T47D (cell line): ENCODE measurements around the gene REM1.
A peak's percentile ranks its signal among the peaks of the same experiment; 100 is the strongest.

Experiments used
- DNase-seq, 2 experiments: peaks; one replicate each; pipeline versions ENCODE4 v3.0.0 to v3.0.0-alpha.2; 2011 to 2012; ENCODE audit warnings: low read depth in 1 of 2, low spot score in 1 of 2
- JUND ChIP-seq: IDR thresholded peaks from 2 replicates; pipeline ENCODE4 v1.6.1; 2012; ENCODE audit warnings: low read depth
- in situ Hi-C: cut with HindIII; loops from 2 replicates; pipeline ENCODE4 v1.10.0; 2016; ENCODE audit warnings: low sequenced_read_pairs, low pct_unique_long_range_greater_than_20kb

The REM1 gene

DNA sequence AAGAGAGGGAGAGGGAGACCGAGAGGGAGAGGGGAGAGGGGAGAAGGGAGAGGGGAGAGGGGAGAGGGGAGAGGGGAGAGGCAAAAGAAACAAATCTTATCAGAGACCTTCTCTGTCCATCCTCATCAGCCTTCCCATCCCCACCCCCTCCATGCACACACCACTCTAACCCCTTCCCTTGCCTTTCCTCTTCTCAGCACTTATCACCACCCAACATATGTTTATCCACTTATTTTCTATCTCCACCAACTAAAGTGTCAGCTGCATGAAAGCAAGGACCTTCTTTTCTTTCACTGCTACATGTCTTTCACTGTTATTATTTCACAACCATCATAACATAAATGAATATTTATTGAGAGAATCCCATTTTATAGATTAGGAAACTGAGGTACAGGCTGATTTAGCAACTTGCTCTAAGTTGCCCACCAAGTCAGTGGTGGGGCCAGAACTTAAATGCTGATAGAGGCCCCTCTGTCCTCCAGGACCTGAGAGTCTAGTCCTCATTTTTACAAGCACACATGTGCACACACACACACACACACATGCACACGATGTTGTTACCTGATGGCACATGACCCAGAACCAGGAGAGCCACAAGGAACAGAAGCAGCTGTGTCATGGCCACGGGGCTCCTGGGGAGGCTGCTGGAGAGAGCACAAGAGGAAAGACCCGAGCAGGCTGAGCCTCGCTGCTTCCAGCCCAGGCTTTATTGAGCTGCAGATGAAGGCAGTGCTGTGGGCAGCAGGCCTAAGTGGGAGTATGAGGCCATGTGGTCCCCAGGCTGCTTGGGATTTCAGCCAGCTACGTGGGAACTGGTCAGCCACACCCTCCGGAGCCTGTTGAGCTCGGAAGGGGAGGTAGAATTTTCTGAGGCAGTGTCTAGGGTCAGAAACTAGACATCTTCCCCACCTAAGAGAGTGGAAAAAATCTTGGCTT is 2.4 kb upstream of the REM1 start:
- TF ChIP-seq JUND, result no peak
- in situ Hi-C loops, result no loop called here
- no peak for DNase-seq

DNA sequence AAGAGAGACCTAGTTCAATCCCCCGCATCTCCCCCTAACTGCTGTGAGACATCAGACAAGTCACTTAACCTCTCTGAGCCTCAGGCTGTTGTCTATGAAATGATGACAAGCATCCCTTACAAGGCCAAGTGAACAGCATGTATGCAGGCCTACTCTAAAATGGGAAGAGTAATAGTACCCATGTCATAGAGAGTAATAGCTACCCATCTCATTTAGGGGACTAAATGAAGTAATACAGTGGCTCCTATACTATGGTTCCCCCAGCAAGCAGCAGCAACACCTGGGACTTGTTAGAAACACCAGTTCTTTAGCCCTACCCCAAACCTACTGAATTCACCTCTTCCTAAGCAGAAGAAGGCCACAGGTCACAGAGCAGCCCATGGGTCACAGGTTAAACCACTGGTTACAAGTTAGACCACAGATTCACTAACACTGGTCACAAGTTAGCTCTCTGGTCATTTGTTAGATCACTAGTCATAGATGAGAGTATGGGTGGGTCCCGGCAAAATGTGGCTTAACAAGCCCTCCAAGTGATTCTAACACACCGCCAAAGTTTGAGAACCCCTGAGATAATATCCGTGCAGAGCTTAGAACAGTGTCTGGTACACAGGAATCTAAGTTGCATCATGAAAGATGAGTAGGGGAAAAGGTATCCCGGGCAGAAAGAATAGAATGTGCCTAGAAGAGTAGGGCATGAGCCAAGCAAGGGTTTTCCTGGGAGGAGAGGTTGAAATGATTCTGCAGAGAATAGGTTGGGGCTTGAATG is 1.6 kb upstream of the REM1 start:
- no peak for TF ChIP-seq JUND
- in situ Hi-C loops, result no loop called here
- DNase-seq, result no peak

DNA sequence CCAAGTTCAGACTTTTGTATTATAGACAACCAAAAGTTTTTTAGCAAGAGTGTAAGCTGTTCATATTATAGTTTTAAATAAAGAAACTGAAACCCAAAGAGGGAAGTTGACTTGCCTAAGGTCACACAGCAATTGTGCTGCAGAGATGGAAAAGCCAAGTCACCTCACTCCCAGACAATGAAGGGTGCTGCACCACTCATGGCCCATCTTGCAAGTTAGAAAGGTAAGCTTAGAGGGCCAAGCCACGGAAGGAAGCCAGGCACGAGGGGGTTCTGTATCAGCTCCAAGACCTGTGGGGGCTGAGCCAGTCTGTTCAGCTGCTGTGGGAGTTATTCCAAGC is 1.0 kb upstream of the REM1 start:
- DNase-seq, result no peak
- in situ Hi-C loops, result no loop called here

DNA sequence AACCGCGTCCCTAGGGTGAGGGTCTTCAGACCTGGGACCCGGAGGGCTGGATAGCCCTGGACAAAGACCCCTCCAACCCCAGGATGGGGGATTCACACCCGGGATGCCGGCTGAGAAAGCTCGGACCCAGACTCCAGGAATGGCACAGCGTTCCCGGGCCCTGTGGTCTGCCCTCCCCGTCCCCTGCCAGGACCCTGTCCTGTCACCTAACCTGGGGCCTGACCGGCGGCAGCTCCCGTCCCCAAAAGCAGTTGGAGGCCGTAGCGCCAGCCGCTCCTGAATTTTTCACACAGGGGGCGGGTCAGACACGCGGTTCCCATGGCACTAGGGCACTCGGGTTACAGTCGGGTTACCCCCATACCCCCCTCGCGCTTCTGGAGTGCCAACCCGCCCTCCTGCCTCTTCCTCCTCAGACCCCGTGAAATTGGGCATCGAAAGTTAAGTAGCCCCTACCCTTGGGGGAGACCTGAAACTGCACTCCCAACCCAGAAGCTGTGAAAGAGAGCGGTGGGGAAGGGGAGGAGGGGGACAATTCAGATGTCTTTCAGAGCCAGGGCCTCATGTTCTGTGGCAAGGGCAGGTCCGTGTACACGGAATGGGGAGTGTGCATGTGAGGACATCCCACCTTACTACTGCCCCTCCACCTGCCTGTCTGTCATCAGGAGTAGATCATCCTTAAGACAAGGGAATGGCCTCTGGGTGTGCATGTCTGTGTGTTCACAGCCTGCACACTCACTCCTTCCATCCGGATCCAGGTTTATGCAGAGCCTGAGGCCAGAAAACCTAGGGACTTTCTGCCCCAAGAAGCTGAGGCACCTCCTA is 595 bp downstream of the REM1 start:
- peak in 1 of 2 experiments; percentile 23 for DNase-seq
- in situ Hi-C loops, result no loop called here
- no peak for TF ChIP-seq JUND

More for the DNA sequence above, 1.0 kb upstream of the REM1 start:
- no peak for TF ChIP-seq JUND

DNA sequence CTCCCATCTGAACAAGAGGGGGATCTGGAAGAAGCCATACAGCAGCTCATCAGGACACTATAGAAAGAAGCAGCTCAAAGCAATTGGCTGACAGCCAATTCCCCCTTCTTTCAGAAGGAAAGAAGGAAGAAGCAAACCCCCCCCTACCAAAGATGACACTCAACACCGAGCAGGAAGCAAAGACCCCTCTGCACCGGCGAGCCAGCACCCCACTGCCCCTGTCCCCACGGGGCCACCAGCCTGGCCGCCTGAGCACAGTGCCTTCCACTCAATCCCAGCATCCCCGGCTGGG is 1.2 kb downstream of the REM1 start:
- TF ChIP-seq JUND, result no peak
- in situ Hi-C loops, result no loop called here
- no peak for DNase-seq

DNA sequence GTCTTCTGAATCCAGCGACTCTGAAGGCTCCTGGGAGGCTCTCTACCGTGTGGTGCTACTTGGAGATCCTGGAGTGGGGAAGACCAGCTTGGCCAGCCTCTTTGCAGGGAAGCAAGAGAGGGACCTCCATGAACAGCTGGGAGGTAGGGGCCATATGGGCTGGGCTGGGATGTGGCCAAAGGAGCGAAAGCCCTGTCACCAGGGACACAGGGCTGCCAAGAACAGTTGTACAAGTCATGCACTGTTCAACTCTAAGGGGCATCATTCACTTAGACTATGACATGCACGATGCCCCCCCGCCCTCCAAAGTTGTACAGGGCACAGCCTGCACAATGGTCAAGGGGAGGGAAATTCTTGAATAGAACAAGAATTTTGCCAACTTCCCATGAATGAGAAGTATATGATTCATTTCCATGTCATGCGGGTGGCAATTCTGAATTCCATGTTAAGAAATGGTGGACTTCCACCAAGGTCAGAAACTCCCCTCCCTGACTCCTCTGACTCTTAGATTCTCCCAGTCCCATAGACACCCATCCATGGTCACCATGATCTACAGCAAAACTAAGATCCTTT is 1.6 kb downstream of the REM1 start:
- TF ChIP-seq JUND, result no peak
- in situ Hi-C loops, result no loop called here
- DNase-seq, result no peak

DNA sequence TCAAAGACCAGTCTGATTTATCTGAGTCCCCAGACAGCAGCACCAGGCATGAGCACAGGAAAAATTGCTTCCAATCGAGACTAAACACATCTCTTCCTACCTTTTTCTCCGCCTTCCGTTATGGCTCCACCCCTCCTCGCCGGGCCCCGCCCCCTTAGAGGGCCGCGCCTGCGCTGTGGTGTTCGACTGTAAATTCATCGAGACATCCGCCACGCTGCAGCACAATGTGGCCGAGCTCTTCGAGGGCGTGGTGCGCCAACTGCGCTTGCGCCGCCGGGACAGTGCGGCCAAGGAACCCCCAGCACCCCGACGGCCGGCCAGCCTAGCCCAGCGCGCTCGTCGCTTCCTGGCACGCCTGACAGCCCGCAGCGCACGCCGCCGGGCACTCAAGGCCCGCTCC is 8.9 kb downstream of the REM1 start:
- in situ Hi-C loops, result no loop called here
- DNase-seq, result no peak
- TF ChIP-seq JUND, result no peak

DNA sequence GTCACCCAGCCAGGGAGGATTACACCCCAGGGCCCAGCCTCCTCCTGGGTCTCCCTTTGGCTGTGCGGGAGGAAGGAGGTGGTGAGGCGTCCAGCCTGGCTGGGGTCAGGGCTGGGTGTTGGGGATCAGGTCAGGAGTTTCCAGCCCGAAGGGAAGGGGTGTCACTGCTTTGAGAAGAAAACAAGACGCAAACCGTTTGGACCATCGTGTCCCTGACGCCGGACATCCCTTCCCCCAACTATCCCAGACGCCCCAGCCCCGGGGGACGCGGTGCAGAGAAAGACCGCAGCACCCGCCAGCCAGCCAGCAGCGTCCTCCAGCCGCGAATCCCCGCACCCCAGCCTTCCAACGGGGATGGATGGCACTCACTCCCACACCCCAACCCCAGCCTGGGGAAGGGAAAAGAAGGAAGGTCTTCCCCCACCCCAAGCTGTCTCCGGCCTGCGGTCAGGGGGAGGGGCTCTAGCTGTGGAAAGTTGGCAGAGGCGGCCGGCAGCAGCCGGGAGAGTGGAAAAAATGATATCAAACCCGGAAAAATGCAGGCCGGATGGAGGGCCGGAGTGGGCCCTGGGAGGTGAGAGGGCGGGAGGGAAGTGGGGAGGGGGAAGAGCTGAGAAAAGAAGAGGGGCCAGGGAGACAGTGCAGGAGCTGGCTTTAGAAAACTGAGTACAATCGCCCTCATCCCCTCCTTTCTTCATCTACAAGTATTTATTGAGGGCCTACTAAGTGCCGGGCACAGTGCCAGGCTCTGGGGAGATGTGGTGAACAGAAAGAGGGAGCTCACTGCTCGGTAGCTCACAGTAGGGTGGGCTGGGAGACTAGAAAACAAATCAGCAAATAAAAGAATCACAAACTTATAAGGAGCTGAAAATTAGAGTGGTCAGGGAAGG is 10.6 kb downstream of the REM1 start:
- TF ChIP-seq JUND, result no peak
- in situ Hi-C loops, result no loop called here
- no peak for DNase-seq

DNA sequence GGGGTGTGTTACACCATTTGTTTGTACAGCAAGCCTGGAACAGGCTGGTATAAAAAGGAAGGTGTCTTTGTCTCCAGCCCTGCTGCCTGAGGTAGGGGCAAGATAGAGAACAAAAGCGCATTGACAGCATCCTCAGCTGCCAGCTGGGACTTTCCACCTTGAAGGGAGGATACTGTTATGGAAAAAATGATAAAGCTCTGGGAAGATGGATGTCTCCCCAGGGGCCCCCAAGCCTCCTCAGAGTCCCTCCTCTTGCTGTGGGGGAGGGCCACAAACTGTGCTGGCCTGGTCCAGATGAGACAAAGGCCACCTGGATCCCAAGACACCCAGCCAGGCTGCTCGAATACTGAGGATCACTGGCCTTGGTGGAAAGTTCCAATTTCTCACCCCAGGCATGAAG is 13.0 kb downstream of the REM1 start:
- no peak for DNase-seq
- in situ Hi-C loops, result no loop called here
- no peak for TF ChIP-seq JUND

DNA sequence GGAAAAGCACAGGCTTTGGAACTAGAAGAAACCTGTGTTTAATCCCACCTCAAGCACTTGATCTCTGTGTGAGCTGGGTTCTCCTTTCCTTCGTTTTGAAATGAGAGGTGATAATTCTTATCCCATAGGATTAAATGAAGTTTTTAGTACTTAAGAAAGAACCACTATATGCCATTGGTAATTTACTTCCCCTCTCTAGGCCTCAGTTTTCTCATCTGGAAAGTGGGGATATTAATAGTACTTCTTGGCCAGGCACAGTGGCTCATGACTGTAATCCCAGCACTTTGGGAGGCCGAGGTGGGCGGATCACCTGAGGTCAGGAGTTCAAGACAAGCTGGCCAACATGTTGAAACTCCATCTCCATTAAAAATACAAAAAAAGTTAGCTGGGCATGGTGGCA is 14.1 kb downstream of the REM1 start:
- DNase-seq, result no peak
- TF ChIP-seq JUND, result no peak
- in situ Hi-C loops, result no loop called here

DNA sequence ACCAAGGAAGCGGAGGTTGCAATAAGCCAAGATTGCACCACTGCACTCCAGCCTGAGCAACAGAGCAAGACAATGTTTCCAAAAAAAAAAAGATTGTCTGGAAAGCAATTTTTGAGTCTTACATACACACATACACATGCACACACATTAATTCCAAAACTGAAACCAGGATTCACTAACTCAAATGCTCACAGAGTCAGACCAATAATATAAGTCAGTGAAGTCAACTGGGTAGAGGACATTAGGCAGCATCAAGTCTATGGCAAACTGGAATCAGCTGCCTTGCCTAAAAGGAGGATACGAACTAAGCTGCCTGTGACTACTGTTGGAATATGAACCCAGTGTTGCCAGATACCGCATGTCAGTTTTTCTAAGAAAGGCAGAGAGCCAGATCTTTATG is 15.7 kb downstream of the REM1 start:
- DNase-seq, result no peak
- in situ Hi-C loops, result no loop called here
- no peak for TF ChIP-seq JUND

DNA sequence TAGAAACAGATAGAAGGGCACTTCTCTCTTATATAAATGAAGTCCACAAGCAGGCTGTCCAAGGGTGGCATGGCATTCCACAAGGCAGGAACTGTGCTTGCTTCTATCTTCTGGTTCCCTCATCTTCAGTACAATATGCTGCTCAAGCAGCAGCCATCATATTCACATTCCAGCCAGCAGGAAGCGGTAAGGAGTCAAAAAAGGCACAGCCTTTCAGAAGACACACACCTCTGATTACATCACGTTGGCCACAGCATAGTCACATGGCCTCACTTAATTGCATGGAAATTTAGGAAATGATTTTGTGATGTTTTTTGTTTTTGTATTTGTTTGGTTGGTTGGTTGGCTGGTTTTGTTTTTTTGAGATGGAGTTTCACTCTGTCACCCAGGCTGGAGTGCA is 19.0 kb downstream of the REM1 start:
- TF ChIP-seq JUND, result no peak
- peak in 1 of 2 experiments; percentile 74 for DNase-seq
- in situ Hi-C loops, result no loop called here
